ENCODE data around the gene POLR1F.
"Not testable (repeated sequence)": the region's sequence is repeated elsewhere in the genome, so short reads cannot be mapped to it uniquely, and the experiment has no call there.

POLR1F gene, protein sequence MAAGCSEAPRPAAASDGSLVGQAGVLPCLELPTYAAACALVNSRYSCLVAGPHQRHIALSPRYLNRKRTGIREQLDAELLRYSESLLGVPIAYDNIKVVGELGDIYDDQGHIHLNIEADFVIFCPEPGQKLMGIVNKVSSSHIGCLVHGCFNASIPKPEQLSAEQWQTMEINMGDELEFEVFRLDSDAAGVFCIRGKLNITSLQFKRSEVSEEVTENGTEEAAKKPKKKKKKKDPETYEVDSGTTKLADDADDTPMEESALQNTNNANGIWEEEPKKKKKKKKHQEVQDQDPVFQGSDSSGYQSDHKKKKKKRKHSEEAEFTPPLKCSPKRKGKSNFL

DNA sequence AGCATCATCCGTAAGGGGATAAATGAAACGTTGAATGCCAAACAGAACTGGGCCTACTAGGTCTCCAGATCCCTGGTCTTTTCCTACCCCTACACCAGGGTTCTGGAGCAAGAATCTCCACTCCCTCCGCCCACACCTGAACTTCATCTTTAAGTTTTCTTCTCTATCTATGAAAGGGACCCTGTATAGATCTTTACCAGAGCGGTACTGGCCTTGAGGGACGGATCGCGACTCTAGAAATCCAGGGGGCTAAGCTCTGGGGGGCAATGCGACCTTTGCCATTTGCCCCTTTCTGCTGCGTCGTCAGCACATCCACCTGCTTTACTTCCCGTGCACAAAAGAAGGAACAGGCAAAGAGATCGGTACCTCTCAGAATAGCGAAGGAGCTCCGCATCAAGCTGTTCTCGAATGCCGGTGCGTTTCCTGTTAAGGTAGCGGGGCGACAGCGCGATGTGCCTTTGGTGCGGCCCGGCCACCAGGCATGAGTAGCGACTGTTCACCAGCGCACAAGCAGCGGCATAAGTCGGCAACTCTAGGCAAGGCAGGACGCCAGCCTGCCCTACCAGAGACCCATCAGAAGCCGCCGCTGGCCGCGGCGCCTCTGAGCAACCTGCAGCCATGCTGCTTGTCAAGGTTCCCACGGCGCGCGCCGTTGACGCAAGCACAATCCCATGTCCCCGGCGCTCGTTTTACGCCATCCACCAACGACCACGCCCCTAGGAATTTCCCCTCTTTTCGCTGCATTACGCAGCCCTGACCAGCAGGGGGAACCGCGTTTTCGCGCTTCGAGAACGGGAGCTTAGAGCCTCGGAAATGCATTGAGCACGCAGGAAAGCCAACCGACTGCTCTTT is at the start of gene POLR1F:
TSS of gene POLR1F (minus strand) at position 641 of the 852 bp plus-strand sequence. CDS start at position 620, 21 bp downstream.
- DNase-seq = peak; percentile 89 to 97

DNA sequence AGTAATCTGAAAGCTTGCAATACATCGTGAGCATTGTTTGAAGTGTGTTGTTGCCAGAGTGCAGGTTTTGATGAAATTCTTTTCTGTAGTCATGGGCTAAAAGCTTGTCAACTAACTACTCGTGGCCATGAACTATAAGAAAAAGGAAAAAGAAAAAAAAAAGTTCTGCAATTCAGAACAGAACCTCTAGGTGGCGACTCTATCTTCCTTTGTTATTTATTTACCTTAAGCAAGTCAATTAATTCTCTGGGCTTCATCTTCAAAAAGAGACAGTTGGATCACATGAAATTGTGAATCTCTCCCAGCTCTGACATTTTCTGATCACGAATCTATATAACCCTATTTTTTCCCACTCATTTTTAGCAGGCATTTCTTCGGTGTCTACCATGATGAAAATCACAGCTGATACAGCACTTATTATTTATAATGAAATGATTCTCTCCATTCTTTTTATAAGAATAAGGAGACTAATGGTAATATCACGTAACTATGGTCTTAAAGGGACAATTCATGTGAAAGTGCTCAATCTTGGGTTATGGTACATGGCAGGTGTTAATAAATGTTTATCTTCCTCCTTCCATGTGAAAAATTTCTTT is 45.8 kb upstream of the POLR1F start:
- DNase-seq = peak; percentile 7 to 79

DNA sequence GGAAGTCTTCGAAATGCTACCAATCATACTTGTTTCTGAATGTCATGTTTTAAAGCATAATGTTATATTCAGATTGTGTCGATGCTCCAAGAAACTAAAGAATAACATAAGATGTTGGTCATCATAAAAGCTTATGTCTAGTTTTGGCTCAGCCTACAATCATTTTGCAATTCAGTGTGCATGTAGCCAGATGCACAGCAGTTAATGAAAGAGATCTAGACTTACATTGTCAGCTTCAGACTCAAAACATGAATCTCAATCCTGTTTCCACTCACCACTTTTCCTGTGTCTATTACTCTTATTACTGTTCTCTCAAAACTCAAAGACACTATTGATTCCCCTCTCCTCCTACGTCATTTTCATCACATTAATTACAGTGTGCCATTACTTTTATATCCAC is 43.2 kb upstream of the POLR1F start:
- no peak for DNase-seq

DNA sequence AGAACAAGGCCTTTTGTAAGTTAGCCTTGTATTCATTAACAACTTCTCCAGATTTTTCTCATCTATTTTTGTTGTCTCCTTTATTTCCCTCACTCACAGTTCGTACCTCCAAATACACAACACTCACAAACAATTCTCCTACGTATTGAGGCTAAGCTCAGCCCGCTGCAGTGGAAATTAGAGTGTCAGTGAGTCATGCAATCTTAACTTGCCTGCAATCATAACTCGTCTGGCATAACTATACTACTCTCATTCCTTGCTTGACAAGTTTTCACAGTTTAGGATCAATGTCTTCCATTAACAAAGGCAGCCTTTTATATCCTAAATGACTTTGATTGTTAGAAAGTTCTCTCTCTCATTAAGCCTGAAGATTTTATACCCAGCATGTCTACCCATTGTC is 40.8 kb upstream of the POLR1F start:
- DNase-seq = no peak

DNA sequence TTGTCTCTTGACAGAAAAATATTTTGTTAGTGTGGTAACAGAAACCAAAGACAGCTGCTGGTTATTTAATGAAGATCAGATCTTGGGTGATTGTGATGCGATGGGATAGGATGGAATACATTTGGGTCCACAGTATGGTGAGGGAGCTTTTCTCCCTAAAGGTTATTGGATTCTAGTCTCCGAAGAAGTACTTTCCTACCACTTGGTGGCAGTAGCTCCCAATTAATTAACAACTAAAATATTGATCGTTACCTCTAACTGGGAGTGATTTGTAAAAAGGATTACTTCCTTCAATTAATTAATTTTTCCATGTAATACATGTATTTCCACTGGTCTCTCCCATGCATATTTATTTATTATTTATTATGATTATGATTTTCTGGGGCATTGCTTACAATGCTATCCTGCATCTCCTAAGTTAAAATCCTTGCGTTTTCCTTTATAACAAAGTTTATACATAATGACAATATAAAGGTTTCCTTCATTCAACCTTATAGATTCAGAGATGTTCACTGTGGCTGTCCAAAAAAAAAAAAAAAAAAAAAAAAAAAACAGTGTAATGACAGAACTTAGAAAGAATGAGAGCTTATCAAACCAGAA is 39.0 kb upstream of the POLR1F start:
- DNase-seq = peak in 1 of 2 experiments; percentile 60

DNA sequence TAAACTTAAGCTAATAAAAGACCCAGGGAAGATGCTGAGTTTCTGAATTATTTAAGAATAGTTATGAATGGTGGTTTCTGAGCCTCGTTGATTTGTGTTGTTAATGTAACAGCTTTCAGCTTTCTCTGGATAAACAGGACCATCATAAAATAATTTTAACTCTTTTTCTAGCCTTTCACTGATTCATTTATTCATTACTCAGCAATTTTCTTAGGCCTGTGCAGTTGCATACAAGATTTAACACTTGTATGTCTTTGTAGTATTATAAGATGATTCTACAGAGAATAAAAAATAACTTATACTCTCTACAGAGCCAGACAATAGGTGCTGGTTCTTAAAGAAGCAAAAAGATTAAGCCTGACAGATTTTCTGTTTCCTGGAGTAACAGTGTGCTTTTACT is 35.2 kb upstream of the POLR1F start:
- no peak for DNase-seq

DNA sequence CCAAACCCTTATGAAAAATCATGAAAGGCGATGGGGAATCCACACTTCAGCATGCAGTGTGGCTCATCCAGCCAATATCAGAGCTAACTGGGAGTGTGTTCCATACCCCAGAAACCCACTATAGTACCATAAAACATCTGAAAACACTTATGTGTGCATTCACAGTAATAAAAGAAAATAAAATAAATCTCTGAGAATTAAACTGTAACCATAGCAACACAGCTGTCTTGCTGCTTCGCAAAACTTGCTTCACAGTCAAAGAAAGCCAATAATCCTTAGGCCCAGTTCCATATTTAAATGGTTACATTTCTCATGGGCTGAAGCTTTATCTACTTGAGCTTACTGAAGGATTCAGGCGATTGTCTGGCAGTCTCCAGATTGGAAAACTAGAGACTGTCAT is 19.9 kb upstream of the POLR1F start:
- no peak for DNase-seq

DNA sequence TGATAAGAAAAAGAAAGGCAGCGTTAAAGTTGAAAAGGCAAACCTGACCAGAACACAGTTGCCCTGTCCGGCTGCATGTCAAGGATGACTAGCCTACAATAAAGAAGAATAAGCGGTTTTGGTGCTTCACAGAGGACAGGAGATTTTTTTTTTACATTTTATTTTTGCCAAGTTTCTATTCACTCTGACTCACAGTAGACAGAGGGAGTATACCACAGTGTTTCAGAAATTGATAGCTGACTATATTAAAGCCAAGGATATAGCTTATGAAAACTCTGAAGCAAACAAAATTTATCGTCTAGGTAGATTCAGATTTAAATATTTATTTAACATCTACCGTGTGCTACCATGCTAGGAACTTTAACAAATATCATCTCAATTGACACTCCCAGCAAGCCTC is 16.9 kb upstream of the POLR1F start:
- no peak for DNase-seq

DNA sequence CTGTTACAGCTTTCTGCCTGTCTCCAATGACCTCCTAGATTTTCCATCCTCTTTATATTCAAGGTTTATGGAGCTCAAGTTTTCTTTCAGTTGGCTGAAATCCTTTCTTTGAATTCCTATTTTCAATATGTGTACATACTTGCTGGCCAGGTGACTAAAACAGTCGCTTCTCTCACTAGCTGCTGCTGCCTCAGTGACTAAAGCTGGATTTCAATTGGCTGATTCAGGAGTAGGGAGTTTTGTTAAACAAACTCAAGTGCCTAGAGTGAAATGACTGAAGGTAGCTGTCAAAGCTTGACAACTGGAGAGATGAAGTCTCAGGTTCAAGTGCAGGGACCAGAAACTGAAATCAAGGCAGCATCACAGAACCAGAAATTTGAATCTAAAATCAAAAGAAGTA is 6.7 kb upstream of the POLR1F start:
- no peak for DNase-seq

DNA sequence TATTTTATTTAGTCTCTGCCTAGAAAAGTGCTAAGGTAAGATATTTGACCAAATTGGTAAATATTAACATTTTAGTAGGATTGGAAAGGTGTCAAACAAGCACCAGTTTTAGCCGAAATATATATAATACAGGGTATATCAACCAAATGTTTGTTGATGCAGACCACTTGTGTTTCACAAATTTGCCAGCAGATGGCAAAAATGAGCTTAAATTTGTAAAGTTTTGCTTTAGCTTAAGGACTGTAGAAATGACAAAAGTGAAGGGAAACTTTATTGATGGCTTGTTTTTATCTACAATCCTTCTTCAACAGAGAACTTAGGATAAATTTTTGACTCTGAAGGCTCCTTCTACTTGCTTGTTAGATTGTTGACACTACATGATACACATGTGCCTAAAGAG is 4.8 kb upstream of the POLR1F start:
- DNase-seq = peak in 1 of 2 experiments; percentile 52

DNA sequence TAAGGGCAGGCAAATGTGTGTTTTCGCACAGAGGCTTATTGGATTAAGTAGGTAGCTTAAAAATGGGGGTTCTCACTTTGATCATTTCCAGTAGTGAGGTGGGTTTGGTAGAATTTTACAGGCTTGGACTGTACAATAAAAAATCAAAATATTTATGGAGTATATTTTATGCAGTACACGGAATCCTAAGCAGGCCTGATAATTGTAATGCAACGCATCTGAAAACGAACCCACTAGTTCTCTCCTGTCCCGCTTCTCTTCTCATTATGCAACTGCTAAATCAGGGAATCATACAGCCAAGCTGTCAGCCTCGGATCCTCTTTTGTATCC is 377 bp upstream of the POLR1F start:
- DNase-seq = no peak

DNA sequence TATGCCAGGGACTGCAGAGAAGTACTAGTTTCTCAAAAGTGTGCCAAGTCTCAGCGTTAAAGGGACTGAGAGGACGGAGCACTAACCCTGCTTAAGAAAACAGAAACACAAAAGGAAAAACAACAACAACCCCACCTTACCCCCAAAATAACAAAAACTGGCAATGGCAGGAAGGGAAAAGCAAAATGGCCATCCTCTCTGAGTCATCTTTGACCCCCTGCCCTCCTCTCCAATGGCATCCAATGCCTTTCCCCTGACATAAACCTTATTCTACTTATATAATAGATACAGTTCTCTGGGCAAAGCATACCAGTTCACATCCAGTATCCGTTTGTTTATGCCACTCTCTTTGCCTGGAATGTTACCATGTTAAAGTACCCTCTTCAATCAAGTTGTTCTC is 1.6 kb downstream of the POLR1F start:
- no peak for DNase-seq

DNA sequence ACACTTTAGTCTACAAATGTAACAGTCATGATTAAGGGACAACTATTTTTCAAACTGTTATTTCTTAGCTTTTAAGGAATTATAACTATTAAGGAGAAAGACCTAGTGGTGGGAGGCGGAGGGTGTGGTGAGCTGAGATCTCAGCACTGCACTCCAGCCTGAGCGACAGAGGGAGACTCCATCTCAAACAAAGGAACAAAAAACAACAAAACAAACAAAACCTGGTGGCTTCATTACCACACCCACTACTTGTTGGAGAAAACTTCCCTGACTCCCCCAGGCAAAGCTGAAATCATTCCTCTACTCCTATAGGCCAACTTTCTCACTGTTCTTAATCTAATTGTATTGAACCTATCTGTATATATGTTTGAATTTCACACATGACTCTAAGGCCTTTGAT is 3.2 kb downstream of the POLR1F start:
- no peak for DNase-seq

DNA sequence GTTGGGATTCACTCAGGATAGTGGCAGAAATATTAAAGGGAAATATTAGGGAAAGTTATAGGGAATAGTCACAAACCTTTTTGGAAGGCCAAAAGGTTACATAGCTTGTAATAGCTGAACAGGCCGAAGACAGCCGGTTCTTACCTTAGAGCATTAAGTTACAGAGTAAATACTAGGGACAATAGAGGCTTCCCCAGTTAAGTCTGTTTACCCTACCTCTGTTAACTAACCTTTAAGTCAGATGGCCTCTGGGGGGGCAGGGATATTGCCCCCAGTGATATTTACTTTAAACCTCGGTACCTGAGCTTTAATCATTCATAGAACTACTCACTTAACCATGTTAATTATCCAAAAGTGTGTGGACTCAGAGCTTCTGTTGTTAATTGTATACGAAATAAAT is 7.4 kb downstream of the POLR1F start:
- no peak for DNase-seq

DNA sequence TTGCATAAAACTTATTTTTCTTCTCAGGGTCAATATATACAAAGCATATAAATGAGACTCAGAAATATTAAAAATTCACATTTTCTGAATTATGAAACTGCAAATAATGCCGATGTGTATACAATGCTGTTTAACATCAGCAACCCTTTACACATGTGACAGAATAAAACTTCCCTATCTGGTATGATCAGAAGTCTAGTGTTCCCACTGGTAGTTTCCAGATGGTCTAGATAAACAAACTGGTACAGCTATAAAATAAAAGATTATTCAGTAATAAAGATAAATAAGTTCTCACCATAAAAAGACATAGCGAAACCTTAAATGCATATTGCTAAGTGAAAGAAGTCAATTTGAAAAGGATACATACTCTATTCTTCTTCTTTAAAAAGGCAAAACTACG is 7.9 kb downstream of the POLR1F start:
- no peak for DNase-seq

DNA sequence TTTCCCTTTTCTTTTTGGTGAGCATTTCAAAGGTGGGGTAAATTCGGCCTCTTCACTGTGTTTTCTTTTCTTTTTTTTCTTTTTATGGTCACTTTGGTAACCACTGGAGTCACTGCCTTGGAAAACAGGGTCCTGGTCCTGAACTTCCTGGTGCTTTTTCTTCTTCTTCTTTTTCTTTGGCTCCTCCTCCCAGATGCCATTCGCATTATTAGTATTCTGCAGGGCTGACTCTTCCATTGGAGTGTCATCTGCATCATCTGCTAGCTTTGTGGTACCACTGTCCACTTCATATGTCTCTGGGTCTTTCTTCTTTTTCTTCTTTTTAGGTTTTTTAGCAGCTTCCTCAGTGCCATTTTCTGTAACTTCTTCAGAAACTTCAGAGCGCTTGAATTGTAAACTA is 10.5 kb downstream of the POLR1F start:
- no peak for DNase-seq

DNA sequence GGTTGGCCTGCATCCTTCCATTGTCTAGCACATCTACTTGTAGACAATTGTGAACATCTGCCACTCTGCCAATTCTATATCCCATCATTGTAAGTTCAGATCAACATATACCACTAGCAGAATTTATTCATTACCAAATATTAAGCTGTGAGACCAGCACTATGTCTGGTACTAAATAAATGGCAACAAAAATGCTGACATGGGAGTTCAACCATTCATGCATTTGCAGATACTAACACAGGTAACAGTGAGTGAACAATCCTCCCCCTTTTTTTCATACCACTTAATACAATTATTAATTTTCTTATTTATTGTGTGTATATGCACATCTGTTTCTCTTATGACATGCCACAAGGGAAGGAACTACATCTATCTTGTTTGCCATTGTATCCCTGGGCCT is 11.9 kb downstream of the POLR1F start:
- DNase-seq = no peak

DNA sequence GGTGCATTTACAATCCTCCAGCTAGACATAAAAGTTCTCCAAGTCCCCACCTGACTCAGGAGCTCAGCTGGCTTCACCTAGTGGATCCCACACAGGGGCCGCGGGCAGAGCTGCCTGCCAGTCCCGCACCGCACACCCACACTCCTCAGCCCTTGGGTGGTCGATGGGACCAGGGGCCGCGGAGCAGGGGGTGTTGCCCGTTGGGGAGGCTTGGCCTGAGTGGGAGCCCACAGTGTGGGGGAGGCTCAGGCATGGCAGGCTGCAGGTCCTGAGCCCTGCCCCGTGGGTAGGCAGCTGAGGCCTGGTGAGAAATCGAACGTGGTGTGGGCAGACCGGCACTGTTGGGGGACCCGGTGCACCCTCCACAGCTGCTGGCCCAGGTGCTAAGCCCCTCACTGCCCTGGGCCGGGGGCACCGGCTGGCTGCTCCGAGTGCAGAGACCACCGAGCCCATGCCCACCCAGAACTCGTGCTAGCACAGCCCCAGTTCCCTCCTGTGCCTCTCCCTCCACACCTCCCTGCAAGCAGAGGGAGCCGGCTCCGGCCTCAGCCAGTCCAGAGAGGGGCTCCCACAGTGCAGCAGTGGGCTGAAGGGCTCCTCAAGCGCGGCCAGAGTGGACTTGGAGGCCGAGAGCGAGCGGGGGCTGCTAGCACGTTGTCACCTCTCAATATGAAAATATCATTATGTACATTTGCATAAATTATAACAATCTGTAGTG is 16.6 kb downstream of the POLR1F start:
- DNase-seq = no peak

DNA sequence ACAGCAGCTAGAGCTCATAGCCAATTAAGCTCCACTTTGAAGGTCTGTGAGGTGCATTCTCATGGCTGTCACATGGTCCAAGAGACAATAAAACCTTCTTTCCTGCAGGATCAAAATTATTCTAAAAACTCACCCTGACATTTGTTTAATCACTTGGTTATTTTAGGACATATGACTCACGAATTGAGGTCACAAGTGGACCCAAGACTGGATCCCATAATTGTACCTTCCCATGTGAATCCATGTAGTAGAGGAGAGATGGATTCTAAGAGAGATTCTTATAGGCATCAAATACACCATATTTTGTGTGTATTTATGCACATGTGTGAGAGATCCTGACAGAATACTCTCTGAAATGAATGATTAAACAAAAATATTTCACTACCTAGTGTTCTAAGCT is 18.1 kb downstream of the POLR1F start:
- no peak for DNase-seq

DNA sequence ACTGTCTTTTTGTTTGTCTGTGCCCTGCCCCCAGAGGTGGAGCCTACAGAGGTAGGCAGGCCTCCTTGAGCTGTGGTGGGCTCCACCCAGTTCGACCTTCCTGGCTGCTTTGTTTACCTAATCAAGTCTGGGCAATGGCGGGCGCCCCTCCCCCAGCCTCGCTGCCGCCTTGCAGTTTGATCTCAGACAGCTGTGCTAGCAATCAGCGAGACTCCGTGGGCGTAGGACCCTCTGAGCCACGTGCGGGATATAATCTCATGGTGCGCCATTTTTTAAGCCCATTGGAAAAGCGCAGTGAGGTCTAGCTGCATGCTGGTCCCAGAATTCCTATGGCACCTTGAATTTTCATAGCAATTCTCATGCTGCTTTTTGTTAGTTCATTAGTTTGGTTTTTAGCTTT is 19.7 kb downstream of the POLR1F start:
- DNase-seq = not testable (repeated sequence)

DNA sequence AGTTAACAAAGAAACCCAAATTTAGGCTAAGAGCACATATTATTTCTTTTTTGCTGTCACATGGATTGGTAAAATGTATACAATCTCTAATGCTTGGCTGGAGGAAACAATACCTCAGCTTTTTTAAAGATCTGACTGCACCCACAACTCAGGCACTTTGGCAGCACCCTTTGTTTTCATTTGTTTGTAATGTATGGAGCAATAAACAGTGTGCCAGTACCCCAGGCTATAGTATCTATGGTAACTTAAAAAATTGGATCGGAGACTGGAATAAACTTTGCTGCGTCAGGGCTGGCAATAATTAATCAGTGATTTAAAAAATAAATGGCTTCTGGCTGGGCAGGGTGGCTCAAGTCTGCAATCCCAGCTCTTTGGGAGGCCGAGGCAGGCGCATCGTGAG is 27.2 kb downstream of the POLR1F start:
- no peak for DNase-seq

DNA sequence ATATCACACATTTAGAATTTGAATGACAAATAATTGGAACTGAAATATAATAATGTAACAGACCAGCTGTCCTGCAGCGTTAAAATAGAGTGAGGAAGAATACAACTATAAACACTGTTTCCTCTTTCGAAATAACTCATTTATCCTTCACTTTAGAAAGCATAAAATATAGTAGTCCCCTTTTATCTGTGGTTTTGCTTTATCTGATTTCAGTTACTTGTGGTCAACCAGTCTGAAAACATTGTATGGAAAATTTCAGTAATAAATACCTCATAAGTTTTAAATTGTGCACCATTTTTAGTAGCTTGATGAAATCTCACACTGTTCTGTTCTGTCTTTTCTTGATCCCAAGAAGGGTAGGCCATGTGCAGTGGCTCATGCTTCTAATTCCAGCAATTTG is 31.7 kb downstream of the POLR1F start:
- DNase-seq = no peak

DNA sequence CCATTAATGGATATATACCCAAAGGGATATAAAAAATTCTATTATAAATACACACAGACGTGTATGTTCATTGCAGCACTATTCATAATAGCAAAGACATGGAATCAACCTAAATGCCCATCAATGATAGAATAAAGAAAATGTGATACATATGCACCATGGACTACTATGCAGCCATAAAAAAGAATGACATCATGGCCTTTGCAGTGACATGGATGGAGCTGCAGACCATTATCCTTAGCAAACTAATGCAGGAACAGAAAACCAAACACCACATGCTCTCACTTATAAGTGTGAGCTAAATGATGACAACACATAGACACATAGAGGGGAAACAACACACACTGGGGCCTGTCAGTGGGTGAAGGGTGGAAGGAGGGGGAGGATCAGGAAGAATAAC is 33.0 kb downstream of the POLR1F start:
- DNase-seq = no peak

Data from SW 1271 (cell line).